Activated CD8-positive, alpha-beta memory T cell treated with anti-CD3 and anti-CD28 coated beads, Interleukin-2, amount 50 U/mL, for 48 hours (primary cell): ENCODE data around the gene SLC29A2.

Source experiments
- DNase-seq: peaks from one replicate; pipeline ENCODE4 v3.0.0-alpha.2; 2020

The SLC29A2 gene

DNA sequence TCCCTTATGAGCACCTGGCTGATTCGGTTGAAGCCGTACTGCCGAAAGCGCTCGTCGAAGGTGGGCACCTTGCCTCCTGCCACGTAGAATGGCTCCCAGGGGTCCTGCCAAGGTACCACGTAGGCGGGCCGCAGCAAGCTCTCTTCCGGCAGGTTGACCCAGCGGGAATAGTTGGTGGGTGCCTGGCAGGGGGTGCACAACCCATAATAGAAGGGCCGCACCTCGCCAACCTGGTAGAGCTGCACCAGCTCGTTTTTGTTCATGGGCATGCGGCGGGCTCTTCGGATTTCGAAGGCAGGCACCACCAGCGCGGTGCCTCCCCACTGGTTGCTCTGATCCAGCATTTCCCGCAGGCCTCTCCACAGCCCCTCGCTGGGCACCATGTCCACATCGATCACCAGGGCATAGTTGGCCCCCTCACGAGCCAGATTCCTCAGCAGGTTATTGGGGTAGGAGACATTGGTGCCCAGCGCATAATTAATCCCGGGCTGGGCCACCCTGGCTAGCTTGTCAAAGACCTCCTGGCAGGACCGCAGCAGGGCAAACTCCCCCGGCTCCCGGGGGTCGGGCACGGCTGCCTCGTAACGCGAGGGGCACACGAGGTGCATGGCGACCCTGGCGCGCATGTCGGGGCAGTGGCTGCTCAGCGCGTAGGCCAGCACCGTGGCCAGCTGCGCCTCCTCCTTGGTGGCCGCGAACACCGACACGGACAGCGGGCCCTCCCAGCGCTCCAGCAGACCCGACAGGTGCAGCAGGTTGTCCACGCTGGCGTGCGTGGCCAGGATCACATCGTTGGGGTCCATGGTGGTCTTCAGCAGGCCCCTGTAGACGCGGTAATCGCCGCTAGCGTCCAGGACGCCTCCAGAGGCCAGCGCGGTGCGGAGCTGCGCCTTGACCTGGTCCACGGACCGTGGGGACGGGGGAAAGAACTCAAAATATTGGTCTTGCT lies 24.8 kb downstream of the SLC29A2 start:
- DNase-seq: no peak

DNA sequence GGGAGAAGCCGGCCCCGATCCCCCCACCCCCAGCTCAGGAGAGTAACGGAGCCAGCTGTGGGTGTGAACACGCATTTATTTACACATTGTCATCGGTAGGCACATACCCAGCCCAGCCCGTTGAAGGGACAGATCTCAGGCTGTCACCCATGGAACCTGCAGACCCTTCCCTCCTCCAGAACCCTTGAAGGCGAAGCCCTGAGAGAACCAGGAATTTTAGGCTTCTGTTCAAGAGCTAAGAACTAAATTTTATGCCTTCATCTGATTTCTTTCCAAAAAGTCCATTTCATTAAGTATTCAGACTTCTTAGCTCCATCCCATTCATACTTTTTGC lies 26.3 kb downstream of the SLC29A2 start:
- no peak for DNase-seq

DNA sequence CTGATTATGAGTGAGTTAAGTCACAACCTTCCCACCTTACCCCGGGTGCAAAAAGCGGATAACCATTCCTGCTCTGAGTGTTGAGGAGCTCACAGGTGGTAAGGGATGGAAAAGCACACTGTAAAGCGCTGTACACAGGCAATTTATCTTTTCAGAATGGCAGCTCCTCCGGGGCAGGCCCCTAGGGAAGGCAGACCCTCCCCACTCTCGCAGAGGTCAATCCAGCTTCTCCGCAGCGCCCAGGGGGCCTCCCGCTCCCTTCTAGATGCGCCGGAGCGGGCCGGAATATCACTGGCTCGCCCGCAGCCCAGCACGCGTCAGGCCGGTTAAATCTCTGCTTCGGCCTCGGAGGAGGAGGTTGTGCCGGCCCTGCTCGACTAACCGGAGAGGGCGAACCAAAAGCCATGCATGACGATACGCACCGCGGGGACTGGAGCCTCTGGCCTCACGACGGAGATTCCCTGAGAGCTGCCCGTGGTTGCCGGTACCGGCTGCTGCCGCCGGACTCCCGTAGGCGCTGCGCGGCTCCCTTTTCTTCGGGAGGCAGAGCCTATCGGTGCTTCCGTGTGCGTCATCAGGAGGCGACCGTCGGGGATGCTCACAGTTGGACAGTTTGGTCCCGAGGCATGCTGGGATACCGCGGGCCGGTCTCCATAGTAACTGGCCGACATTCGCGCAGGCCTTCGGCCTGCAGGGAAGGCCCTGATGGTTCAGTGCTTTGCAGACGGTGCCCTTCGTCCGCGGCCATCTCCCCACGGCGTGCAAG lies 26.8 kb downstream of the SLC29A2 start, which contains the start of gene BRMS1:
BRMS1 (minus strand) TSS at position 555 of the 766 bp plus-strand sequence. CDS start 2,870 bp downstream, outside the sequence.
- peak; percentile 97 for DNase-seq

DNA sequence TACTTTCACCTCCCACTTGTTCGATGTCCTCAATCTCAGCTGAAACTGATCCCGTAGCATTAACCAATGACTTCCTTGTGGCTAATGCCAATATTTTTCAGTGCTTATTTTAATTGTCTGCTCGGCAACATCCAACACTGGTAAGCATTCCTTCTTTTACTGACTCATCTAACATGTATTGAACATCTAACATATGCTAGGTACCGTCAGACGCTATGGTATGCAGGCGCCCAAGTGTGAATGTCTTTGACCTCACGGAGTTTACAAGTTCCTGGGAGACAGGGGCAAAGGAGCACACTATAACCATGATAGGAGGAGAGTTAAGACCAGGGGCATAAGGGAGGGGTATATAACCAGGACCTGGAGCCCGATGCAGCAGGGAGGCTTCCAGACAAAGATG lies 28.4 kb downstream of the SLC29A2 start:
- no peak for DNase-seq

DNA sequence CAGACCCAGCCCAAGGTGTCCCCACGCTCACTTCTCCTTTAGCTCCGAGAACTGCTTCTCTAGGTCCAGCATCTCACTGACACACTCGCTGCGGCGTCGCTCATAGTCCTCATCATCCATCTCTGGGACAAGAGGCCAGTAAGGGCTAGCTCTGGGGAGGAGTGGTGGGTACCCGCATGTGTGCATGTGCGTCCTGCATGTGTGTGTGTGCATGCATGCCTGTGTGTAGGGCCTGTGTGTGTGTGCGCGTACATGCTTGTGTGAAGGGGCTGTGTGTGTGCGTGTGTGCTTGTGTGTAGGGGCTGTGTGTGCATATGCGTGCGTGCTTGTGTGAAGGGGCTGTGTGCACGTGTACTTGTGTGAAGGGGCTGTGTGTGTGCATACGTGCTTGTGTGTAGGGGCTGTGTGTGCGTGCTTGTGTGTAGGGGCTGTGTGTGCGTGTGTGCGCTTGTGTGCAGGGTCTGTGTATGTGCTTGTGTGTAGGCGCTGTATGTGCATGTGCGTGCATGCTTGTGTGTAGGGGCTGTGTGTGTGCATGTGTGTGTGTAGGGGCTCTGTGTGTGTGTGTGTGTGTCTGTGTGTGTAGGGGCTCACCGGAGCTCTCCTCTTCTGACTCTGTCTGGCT lies 29.9 kb downstream of the SLC29A2 start:
- DNase-seq: no peak

DNA sequence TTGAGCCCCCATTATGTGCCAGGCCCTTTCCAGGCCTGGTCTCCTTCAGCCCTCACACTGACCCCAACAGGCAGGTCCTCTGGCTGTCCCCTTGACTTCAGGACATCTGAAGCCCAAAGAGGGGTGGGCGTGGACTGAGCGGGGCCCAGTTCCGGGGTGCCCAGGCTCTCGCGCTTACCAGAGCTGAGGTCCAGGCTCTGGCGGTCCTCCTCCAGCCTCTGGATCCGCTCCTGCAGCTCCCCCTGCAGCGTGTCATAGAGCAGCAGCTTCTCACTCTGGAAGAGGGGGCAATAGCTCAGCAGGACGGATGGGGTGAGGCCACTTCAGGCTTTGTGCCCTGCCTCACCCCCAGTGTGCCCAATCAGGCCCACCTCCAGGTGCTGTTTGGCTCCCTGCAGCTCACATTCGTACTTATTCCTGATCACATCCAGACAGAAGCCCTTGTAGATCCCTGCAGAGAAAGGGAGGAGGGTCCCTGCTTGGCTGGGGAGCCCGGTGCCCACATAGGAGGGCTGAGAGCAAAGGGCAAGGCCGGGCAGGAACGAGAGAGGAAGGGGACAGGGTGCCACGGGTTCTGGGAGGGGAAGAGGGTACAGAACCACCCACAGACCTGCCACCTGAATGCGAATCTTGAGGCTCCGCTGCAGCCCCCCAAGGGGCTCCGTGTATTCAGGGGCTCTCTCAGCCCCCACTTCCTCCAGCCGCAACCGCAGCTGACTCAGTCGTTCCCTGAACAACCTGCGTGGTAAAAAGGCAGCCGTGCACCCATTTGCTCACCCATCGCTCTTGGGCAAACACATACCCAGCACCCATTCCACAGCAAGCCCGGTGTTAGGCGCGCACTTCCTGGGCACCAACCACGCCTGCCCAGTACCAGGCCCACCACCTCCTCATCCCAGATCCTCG lies 30.7 kb downstream of the SLC29A2 start:
- no peak for DNase-seq

DNA sequence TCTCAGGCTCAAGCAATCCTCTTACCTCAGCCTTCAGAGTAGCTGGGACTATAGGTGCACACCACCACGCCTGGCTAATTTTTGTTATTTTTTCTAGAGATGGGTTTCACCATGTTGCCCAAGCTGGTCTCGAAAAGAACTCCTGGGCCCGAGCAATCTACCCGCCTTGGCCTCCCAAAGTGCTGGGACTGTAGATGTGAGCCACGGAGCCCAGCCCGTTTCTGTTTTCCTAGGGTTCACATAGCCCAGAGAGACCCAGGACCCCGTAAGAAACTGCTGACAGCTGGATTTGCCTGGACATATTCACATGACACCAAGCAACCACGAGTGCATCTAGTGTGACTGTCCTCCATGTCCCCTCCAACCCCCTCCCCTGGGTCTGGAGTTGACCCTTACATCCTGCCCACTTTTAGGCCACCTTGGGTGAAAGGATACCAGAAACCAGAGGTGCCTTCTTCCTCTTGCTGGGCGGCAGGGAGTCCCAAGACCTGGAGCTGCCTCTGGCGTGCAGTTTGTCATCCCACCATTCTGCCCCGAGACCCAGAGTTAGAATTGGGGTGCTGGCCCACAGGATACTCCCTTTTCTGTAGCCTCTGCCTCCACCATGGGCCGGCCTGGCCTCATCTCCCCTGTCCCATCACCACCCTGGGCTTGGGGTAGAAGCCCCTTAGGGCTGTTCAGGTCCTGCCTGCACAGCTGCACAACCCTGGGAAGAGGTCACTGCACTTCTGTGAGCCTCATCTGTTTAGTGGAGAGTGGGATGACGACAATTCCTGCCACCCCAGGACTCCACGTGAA lies 31.7 kb downstream of the SLC29A2 start:
- DNase-seq: no peak

DNA sequence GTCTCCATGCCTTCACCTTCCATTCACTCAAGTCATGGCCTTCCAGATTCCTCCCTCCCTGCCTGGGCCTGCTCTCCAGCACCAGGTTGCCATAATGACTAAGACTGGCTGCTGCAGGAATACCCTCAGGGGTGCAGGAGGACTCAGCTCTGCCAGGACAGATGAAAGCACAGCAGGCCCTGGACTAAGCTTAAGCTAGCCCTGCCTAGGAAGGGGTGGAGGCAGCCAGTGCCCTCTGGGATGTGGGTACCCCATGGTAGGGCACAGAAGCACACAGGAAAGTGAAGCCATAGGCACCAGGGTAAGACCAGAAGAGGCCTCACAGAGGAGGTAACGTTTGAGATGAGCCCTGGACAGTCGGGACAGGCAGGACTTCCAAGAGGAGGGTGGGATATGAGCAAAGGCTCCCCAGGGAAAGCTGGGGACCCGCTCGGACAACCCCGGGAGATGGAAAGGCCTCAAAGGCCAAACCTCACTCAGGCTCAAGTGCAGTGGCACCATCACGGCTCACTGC lies 32.3 kb downstream of the SLC29A2 start:
- DNase-seq: no peak

DNA sequence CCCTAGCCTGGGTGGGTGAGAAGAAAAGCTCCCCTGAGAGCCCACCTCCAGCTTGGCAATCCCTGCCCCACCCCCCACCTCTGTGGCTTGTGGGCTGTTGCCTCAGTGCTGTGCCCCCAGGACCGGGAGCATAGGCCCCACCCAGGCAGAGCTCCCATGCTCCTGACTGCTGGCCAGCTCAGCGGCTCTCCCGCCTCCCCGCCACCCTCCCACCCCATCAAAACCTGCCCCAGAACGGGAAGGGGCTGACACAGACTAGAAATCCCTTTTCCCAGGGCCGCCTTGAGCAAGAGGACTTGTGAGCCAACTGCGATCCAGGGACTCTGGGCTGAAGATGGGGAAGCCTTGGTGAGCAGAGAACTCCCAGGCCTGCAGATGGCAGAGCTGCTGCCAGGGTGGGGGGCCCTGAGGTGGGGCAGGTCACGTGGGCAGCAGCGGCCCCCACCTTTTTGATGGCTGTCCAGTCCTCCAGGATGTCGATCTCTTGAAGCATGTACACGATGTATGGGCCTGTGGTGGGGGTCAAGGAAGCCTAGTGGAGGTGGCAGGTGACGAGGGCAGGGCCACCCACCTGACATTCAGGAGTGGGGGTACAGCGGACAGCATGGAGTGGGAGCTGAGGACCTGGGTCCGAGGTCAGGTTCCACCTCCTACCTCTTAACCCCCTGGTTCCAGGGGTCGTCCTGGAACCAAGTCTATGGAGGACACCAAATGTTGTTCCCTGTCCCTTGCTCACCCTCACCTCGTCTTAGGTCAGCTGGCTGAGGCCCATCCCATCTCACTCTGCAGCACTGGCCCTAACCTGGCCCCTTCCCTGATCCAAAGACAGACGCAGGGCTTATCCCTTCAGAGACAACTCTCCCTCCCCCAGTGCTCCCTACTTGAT lies 33.0 kb downstream of the SLC29A2 start:
- no peak for DNase-seq

DNA sequence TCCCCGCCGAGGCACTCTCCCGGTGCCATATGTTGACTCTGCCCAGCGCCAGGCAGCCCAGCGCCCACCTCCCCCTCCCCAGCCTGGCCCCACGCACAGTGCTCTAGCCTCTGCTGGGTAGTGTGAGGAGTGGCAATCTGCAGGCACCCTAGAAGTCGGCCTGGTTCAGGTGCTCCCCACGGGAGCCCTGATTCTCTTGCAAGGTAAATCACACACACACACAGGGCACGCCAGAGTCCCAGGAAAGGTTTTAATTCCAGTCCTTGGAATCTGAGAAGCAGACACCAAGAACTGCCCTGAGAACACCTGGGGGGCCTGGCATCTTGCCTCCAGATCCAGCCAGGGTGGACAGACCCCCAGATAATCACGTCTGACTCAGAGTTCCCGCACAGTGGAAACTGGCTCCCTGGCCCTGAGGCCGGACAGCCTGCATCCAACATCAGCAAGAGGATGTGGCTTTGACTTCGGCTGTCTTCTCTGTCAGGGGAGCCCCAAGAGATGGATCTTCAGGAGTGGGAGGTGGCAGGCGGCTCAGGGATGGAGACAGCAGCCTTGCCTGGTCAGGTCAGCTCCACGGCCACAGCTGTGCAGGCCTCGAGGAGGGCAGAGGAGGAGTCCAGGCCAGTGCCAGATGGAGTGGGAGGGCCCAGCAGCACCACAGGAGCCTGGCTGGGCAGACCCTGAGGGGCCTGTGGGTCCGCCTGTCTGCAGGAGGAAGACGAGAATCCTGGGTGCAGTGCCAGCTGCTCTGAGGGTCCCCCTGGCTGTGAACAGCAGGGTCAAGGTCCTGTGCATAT lies 34.3 kb downstream of the SLC29A2 start:
- DNase-seq: no peak

DNA sequence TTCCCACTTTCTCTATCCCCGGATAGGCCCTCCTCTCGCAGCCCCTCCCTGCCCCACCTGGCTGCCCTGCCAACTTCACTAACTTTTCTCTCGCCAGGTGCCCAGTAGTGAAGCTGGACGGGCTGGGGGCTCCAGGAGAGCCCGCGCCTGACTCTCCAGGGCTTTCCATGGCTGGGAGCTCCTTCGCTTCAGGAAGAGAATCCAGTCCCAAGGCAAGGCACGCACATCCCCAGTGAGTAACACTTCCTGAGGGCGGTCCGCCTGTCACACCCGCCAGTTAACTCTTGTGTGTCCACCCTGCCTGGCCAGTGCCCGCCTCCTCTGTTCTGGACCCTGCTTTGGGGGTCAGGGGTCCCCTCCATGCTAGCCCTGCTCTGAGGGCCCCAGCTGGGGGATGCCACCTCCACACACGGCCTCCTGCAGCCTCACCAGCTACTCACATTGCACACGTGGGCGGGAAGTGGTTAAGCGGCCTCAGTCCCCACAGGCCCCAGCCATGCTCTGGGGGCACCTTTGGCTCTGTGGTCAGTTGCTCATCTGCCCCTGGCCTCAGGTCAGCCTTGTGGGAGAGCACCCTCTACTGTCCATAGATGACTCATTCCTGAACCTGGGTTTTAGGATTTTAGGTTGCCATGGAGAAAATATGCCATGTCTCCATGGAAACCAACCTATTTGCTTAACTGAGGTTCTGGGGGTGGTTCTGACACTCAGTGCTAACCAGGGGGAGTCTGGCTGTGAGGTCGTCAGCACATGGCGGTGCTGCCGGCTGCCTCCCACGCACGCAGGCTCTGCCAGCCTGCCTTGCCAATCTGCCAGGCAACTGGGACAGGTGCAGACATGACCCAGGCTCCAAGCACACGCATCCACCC lies 35.1 kb downstream of the SLC29A2 start, which contains the start of gene RIN1:
RIN1 (minus strand) TSS at position 201 of the 869 bp plus-strand sequence; CDS start at position 169, 32 bp downstream.
- DNase-seq: peak; percentile 88

DNA sequence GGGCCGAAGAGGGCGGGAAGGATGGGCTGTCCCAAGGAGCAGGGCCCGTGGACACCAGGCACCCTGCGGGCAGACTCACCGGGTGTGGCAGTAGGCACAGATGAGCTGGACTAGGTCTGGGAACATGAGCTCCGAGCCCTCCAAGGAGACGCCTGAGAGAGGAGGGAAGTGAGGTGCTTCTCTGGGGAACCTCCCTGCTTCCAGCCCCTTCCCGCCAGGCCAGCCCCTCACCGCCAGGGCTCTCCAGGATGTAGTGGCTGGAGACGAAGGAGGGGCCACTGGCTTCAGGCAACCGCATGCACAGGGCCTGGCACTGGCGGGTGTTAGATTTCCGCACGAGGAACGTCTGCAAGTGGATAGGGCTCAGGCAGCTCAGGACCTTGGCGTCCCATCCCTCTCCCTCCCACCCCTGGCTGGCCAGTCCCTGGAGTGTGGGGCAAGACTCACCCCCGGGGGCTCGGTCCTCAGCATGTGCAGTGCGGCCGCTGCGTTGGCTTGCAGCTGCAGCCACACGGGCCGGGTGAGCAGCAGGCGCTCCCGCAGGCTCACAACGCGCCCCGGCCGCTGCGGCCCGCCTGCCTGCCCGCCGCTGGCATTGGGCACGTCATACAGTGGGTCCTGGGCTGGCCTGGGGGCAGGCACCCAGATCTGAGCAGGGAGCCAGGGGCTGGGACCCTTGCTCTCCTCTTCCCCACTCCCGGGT lies 35.9 kb downstream of the SLC29A2 start:
- no peak for DNase-seq

DNA sequence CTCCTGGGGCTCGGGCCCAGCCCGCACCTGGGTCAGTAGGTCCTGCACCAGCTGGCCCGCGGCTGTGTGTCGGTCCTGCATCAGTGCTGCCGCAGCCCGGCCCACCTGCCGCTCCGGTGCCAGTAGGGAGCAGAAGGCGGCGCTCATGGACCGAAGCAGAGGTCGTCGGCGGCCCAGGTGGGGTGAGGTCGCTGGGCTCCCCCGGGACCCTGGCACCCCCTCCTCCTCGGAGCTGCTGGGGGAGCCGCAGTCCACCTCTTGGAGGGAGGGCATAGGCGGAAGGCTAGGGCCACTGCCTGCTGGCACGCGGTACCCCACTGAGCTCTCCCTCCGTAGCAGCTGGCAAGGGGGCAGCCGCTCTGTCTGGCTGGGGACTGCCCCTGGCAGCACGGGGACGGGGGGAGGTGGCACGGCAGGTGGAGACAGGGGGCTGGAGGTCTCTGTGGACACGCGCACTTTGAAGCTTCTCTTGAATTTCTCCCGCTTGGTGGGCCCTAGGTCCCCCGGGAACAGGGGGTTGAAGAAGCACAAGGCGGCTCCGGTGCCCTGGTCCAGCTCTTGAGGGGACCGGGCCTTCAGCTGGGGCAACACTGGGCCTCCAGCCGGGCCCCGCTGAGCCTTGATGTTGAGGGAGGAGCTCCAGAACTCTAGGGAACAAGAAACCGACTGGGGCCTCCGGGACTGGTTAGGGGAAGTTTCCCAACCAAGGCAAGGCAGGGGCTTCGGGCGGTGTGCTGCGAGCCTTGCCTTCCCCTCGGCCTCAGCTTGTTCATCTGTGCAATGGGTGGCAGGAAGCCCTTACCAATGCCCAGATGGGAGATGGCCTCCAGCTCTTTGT lies 36.7 kb downstream of the SLC29A2 start:
- no peak for DNase-seq

DNA sequence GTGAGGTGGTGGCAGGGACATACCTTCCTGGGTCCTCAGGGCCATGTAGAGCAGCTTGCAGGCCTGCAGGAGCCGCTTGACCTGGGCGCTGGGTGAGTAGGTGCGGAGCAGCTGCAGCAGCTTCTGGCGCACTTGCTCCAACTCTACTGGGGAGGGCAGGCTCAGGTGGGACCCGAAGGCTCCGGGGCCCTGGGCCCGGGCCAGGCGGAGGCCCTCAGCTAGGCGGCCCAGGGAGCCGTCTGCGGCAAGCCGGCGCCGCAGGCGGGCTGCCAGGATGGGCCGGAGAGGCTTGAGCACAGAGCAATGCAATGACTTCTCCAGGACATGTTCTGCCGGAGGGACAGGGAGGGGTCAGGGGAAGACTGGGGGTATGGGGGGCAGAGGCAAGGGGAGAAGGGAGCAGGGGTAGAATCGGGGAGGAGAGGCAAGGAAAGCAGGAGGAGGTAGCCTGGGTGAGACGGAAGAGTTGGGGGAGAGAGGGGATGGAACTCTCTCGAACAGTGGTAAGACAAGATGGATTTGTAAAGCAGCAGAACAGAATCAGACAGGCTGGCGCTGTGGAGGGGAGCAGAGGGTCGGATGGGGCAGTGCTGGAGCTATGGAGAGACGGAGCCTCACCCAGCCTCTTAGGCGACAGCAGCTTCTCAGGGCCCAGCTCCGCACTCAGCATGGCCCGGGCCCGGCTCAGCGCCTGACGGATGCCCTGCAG lies 37.5 kb downstream of the SLC29A2 start:
- no peak for DNase-seq

DNA sequence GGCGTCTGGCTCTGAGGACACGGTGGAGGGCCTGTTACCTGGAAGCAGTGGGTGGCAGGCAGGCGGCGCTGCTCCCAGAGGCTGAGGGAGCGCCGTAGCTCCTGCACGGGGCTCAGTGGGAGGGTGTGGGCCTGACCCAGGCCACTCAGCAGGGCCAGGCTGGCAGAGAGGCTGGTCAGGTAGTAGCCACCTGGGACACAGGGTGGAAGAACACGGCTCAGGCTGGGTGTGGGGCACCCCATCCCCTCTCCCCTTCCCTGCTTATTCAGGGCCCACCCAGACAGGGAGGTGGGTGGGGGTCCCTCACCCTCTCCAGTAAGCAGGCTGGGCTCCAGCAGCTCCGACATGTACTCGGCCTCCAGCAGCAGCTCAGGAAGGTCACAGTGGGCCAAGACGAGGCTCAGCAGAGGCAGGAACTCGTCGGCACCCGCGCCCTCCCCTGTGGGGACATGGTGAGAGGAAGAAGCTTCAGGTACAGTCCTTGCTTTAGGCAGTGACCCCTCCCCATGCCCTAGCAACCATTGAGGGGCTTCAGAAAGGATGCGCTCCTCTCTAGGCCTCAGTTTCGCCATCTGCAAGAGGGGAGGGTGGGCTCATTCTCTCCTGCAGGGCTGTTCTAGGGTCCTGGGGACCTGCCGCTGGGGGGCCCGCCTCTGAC lies 38.2 kb downstream of the SLC29A2 start:
- DNase-seq: no peak
